ENCODE measurements around the gene ROMO1.

The ROMO1 gene

GRCh38 chr20:35699127-35699956 is at the start of gene ROMO1, which contains the start of gene NFS1:
TSS of gene ROMO1 (plus strand) at chr20:35699405. CDS start at chr20:35699633, 228 bp downstream.
TSS of gene NFS1 (minus strand) at chr20:35699352. CDS start at chr20:35699288, 64 bp downstream.
- DNase-seq = peak; percentile 87

GRCh38 chr20:35650632-35651031 is 48.6 kb upstream of the ROMO1 start:
- no peak for DNase-seq

- DNase-seq = no peak
These were observed 47.2 kb upstream of the ROMO1 start for GRCh38 chr20:35651958-35652357.

- no peak for DNase-seq
These were observed 46.4 kb upstream of the ROMO1 start for GRCh38 chr20:35652641-35653429.

GRCh38 chr20:35653430-35653734 is 45.8 kb upstream of the ROMO1 start:
- no peak for DNase-seq

- no peak for DNase-seq
These were observed 45.3 kb upstream of the ROMO1 start for GRCh38 chr20:35653893-35654292.

GRCh38 chr20:35654415-35654814 is 44.8 kb upstream of the ROMO1 start:
- DNase-seq = no peak

- no peak for DNase-seq
These were observed 41.9 kb upstream of the ROMO1 start for GRCh38 chr20:35657271-35657670.

- no peak for DNase-seq
These were observed 38.9 kb upstream of the ROMO1 start for GRCh38 chr20:35660122-35660937.

GRCh38 chr20:35661053-35661452 is 38.2 kb upstream of the ROMO1 start:
- no peak for DNase-seq

GRCh38 chr20:35661908-35662307 is 37.3 kb upstream of the ROMO1 start:
- no peak for DNase-seq

- no peak for DNase-seq
These were observed 36.7 kb upstream of the ROMO1 start for GRCh38 chr20:35662551-35662950.

- peak; percentile 77 for DNase-seq
These were observed 35.4 kb upstream of the ROMO1 start for GRCh38 chr20:35663516-35664465.

- DNase-seq = peak; percentile 93
These were observed 34.6 kb upstream of the ROMO1 start, which contains the start of the genes CPNE1 and RBM12 for GRCh38 chr20:35664466-35665206. TSS of gene CPNE1 (minus strand) at chr20:35664900. CDS start at chr20:35632923, 31,977 bp downstream. TSS of gene RBM12 (minus strand) at chr20:35664900. CDS start at chr20:35655322, 9,578 bp downstream.

GRCh38 chr20:35665949-35666288 is 33.3 kb upstream of the ROMO1 start:
- DNase-seq = no peak

GRCh38 chr20:35669221-35669620 is 30.0 kb upstream of the ROMO1 start:
- no peak for DNase-seq

- DNase-seq = no peak
These were observed 29.5 kb upstream of the ROMO1 start for GRCh38 chr20:35669681-35670080.

GRCh38 chr20:35673884-35674283 is 25.3 kb upstream of the ROMO1 start:
- DNase-seq = no peak

GRCh38 chr20:35674921-35675320 is 24.3 kb upstream of the ROMO1 start:
- DNase-seq = no peak

- DNase-seq = no peak
These were observed 18.6 kb upstream of the ROMO1 start for GRCh38 chr20:35680452-35681183.
